A549 treated with CORT108297 at 1 μM for 4 hours (cell line): ENCODE measurements around the gene BGLAP. TPM values are rescaled to one million over a fixed set of nuclear protein-coding genes. Genes with fewer than 3 reads are reported as not detected.

Source experiments
- total RNA-seq: library from RNA; stranded (reverse); fragments of 200-300 nt; extraction: Qiagen RNA extraction; gene quantifications from 5 replicates; pipeline ENCODE4 v1.2.3, GENCODE V29; 2022

BGLAP gene
- 0.34 to 0.75 TPM (median 0.52 TPM) in 4 of 5 replicates, not detected in the other for total RNA-seq

GRCh38 chr1:156241926-156242325 lies at the start of gene BGLAP:
Gene BGLAP (plus strand): TSS chr1:156242184. CDS start chr1:156242232, 48 bp downstream.

GRCh38 chr1:156193488-156194299 lies 48.3 kb upstream of the BGLAP start, which contains the start of gene SLC25A44:
Gene SLC25A44 (plus strand): TSS chr1:156194104. CDS start chr1:156199848, 5,744 bp downstream.

GRCh38 chr1:156212833-156213643 lies 28.9 kb upstream of the BGLAP start, which contains the start of gene PMF1:
Gene PMF1 (plus strand): TSS chr1:156213007. CDS start chr1:156213016, 9 bp downstream.

GRCh38 chr1:156247460-156248322 lies 5.7 kb downstream of the BGLAP start, which contains the start of gene PAQR6:
Gene PAQR6 (minus strand): TSS chr1:156248056. CDS start chr1:156246731, 1,325 bp downstream.

GRCh38 chr1:156282479-156283222 lies 40.7 kb downstream of the BGLAP start, which contains the start of gene SMG5:
Gene SMG5 (minus strand): TSS chr1:156282825. CDS start chr1:156282680, 145 bp downstream.

GRCh38 chr1:156284112-156284511 lies 42.1 kb downstream of the BGLAP start, which contains the start of gene TMEM79:
Gene TMEM79 (plus strand): TSS chr1:156284325. CDS start chr1:156285227, 902 bp downstream.

Other genes with a start within 250 kb of the BGLAP start
- gene SSR2, start 221.2 kb upstream of the BGLAP start, total RNA-seq, result 259 to 273 TPM (median 265 TPM) in 5 replicates
- gene UBQLN4, start 188.4 kb upstream of the BGLAP start, total RNA-seq, result 35.9 to 45.7 TPM (median 42.4 TPM) in 5 replicates
- 160 to 166 TPM (median 161 TPM) in 5 replicates for gene LAMTOR2, start 187.4 kb upstream of the BGLAP start, total RNA-seq
- 0.21 TPM in 1 of 5 replicates, not detected in the others for gene RAB25, start 181.0 kb upstream of the BGLAP start, total RNA-seq
- gene MEX3A, start 159.7 kb upstream of the BGLAP start, total RNA-seq, result 1.3 to 2.9 TPM (median 2.8 TPM) in 5 replicates
- gene LMNA, start 127.5 kb upstream of the BGLAP start, total RNA-seq, result 587 to 756 TPM (median 723 TPM) in 5 replicates
- 0.20 to 0.46 TPM (median 0.42 TPM) in 5 replicates for gene SEMA4A, start 88.6 kb upstream of the BGLAP start, total RNA-seq
- gene SLC25A44, start 48.1 kb upstream of the BGLAP start, total RNA-seq, result 24.3 to 27.6 TPM (median 26.9 TPM) in 5 replicates
- gene PMF1, start 29.2 kb upstream of the BGLAP start, total RNA-seq, result 53.2 to 62.7 TPM (median 60.1 TPM) in 5 replicates
- gene PAQR6, start 5.9 kb downstream of the BGLAP start, total RNA-seq, result 2.0 to 4.9 TPM (median 4.5 TPM) in 5 replicates
- 39.5 to 49.8 TPM (median 48.2 TPM) in 5 replicates for gene SMG5, start 40.6 kb downstream of the BGLAP start, total RNA-seq
- 6.8 to 10.2 TPM (median 8.9 TPM) in 5 replicates for gene TMEM79, start 42.1 kb downstream of the BGLAP start, total RNA-seq
- 33.5 to 52.1 TPM (median 46.7 TPM) in 5 replicates for gene GLMP, start 53.5 kb downstream of the BGLAP start, total RNA-seq
- gene VHLL, start 57.1 kb downstream of the BGLAP start, total RNA-seq, result not detected in 5 replicates
- 392 to 439 TPM (median 400 TPM) in 5 replicates for gene CCT3, start 96.1 kb downstream of the BGLAP start, total RNA-seq
- gene TSACC, start 96.3 kb downstream of the BGLAP start, total RNA-seq, result 1.8 to 4.1 TPM (median 2.1 TPM) in 5 replicates
- gene RHBG, start 127.0 kb downstream of the BGLAP start, total RNA-seq, result not detected in 5 replicates